Measurements from ENCODE around the gene KDM6A. TPM values are rescaled to one million over a fixed set of nuclear protein-coding genes. Genes with fewer than 3 reads are reported as not detected.
"Not testable (repeated sequence)": the region's sequence is repeated elsewhere in the genome, so short reads cannot be mapped to it uniquely, and the experiment has no call there.

The KDM6A gene
- polyA plus RNA-seq, 4 donors: 9.5 to 31.0 (median 14.4) TPM

DNA sequence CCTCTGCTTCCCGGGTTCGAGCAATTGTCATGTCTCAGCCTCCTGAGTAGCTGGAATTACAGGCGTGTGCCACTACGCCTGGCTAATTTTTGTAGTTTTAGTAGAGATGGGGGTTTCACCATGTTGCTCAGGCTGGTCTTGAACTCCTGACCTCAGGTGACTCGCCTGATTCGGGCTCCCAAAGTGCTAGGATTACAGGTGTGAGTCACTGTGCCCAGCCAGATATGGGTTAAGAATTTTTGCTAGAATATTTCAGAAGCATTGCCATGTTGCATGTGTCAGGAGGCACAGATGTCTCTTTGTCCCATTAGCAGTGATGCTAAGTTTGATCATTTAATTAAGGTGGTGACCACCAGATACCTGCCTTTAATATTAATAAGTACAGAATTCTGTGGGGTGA, 22.1 kb upstream of the KDM6A start:
- H3K4me1 ChIP-seq (ENCODE audit: control insufficient read depth in 3 of 3, insufficient read depth in 2 of 3, low read depth in 1 of 3, low read length in 2 of 3); H3K27me3 ChIP-seq (ENCODE audit: control insufficient read depth in 3 of 3, insufficient read depth in 3 of 3, low read length in 3 of 3); H3K9me3 ChIP-seq (ENCODE audit: control insufficient read depth in 2 of 2, insufficient read depth in 1 of 2, low read depth in 1 of 2, low read length in 1 of 2); DNase-seq; H3K4me3 ChIP-seq (ENCODE audit: low read depth in 1 of 3, low read length in 3 of 3); H3K36me3 ChIP-seq (ENCODE audit: control insufficient read depth in 3 of 3, insufficient read depth in 2 of 3, low read depth in 1 of 3, low read length in 3 of 3); FAIRE-seq; H3K27ac ChIP-seq (ENCODE audit: low read depth in 1 of 3, low read length in 2 of 3): not testable (repeated sequence)
- WGBS, 3 donors: 76 to 89% (median 77%) methylated on average over 6 of the region's 6 CpGs

DNA sequence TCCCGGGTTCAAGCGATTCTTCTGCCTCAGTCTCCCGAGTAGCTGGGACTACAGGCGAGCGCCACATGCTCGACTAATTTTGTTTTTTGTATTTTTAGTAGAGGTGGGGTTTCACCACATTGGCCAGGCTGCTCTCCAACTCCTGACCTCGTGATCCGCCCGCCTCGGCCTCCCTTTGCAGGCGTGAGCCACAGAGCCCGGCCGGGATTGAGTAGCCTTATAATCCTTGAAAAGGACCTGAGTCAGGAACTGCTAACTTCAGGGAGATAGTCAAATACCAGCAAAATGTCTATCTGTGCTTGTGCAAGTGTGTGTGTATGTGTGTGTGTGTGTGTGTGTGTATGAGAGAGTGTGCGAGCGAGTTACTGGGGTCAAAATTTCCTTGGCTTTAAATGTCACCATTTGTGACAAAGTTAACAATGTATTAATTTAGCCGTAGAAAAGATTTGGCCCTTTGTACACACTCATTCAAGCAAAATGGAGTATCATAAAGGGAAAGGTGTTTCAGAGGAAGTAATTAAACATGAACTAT, 1.8 kb upstream of the KDM6A start:
- H3K27me3 ChIP-seq (ENCODE audit: control insufficient read depth in 3 of 3, insufficient read depth in 3 of 3, low read length in 3 of 3): no peaks in the 10 kb centered on the region
- WGBS, 3 donors: 22 to 67% (median 50%) methylated on average over 14 to 16 of the region's 16 CpGs
- no peaks in the 10 kb centered on the region for H3K9me3 ChIP-seq (ENCODE audit: control insufficient read depth in 2 of 2, insufficient read depth in 1 of 2, low read depth in 1 of 2, low read length in 1 of 2)
- FAIRE-seq (no peak), DNase-seq (peak; percentile 11 to 44)
- H3K27ac ChIP-seq (ENCODE audit: low read depth in 1 of 3, low read length in 2 of 3): peak overlapping the region in 2 of 3 donors; percentile 16 to 95
- peak overlapping the region in 2 of 3 donors; percentile 27 to 69 for H3K4me3 ChIP-seq (ENCODE audit: low read depth in 1 of 3, low read length in 3 of 3)
- H3K4me1 ChIP-seq (ENCODE audit: control insufficient read depth in 3 of 3, insufficient read depth in 2 of 3, low read depth in 1 of 3, low read length in 2 of 3): no peaks in the 10 kb centered on the region
- no peaks in the 10 kb centered on the region for H3K36me3 ChIP-seq (ENCODE audit: control insufficient read depth in 3 of 3, insufficient read depth in 2 of 3, low read depth in 1 of 3, low read length in 3 of 3)

DNA sequence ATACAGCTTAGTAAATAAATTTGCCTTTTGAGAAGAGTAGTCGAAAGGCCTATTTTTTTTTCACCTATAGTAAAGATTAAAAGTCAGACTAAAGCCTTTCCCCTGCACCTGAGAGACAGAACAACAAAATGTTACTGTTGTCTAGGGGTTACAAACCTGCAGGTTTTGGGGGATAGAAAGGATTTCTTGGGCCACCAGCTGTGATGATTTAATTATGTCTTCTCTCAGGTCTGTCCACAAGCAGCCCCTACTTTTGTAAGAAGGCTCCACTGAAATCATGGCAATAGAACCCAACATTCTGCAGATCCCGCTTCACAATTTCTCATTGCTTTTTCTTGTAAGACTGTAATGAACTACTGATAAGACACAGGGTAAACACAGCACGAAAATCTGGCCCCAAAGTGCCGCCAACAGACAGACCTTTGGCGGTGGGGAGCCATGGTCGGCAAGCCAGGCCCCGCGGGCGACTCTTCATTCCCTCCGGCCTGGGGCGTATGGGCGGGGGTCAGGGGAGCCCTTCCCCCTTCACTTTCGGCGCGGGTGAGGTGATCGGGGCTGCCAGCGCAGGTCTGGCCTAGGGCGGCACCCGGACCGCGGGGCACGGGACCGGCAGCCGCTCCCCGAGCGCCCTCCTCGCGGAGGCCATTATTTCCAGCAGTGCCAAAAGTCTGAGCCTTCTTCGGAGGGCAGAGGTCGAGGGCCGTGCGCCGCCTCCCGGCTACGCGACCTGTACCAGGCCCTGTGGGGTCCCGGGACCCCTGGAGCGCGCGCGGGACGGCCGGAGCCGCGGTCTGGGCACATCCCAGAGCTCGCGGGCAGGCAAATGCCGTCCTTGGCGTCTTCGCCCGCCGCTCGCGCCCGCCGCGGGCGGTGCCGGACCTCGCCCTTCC, 812 bp upstream of the KDM6A start:
- no peak for FAIRE-seq
- peak; percentile 49 to 77 for DNase-seq
- Histone ChIP-seq H3K27ac (ENCODE audit: low read depth in 1 of 3, low read length in 2 of 3) (peak overlapping the region; percentile 95 to 98 (median 98)), H3K27me3 (ENCODE audit: control insufficient read depth in 3 of 3, insufficient read depth in 3 of 3, low read length in 3 of 3) (no peaks in the 10 kb centered on the region), H3K4me3 (ENCODE audit: low read depth in 1 of 3, low read length in 3 of 3) (peak overlapping the region; percentile 69 to 89 (median 70)), H3K4me1 (ENCODE audit: control insufficient read depth in 3 of 3, insufficient read depth in 2 of 3, low read depth in 1 of 3, low read length in 2 of 3) (no peaks in the 10 kb centered on the region), H3K36me3 (ENCODE audit: control insufficient read depth in 3 of 3, insufficient read depth in 2 of 3, low read depth in 1 of 3, low read length in 3 of 3) (no peaks in the 10 kb centered on the region), H3K9me3 (ENCODE audit: control insufficient read depth in 2 of 2, insufficient read depth in 1 of 2, low read depth in 1 of 2, low read length in 1 of 2) (no peaks in the 10 kb centered on the region)
- 0 to 1% (median 1%) methylated on average over 32 to 60 of the region's 60 CpGs for WGBS, 3 donors

DNA sequence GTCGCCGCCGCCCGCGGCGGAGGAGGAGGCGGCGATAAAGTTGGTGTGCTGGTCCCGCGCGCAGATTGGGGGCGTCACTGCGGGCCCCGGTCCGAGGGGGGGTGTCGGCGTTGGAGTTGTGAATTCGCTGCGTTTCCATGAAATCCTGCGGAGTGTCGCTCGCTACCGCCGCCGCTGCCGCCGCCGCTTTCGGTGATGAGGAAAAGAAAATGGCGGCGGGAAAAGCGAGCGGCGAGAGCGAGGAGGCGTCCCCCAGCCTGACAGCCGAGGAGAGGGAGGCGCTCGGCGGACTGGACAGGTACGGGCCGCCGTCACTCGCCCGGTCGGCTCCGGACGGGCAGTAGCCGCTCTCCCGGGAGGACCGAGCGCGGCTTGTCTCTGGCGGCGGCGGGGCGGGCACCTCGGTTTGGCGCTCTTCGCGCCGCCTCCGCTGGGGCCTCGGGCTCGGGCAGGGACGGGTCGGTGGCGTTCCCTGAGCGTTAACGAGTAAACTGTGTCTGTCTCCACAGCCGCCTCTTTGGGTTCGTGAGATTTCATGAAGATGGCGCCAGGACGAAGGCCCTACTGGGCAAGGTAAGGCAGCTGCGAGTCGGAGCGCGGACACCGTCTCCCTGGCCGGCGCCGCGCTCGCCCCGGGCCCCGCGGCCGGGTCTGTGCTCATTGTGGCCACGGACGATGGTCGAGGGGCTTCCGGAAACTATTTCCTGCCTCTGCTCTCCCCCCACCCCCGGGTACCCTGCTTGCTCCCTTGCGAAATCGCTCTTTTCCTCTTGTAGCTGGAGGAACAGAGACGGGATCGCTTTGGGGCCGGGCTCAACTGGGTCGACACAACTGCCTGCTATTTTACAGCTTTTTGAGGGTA, 658 bp downstream of the KDM6A start:
- FAIRE-seq (no peak), DNase-seq (peak; percentile 20 to 73)

DNA sequence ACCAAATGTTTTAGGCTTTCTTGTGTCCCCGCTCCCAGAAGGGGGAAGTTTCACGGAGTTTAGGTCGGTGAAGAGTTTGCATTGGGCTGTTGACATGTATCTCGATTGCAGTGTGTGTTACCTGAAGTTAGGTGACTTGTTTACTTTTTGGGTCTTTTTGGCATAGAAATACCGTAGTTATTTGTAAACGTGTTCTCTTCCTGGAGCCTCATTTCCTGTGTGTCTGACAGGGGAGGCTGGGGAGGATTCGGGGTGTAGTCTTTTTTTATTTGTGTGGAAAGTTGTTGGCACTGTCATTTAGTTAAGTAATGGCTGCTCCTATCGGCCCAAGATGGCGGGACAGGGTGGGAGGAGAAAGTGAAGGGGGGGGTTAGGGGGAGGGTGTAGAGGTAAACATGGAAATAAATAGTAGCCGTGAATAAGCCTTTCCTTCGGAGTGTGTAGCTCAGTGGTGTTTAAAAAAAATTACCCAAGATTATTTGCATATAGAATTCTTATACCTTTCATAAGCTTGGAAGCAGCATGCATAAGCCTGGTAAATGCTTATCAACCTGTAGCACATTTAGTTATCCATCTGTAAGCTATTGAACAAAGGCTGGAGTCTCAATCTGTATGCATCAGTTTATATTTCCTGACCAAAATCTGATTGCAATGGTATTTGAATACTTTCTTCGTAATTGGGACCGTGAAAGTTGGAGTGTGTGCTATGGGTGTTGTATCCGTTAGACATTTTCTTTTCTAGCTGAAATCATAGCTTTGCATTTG, 1.6 kb downstream of the KDM6A start:
- H3K27ac ChIP-seq (ENCODE audit: low read depth in 1 of 3, low read length in 2 of 3): peak overlapping the region; percentile 97
- DNase-seq (peak; percentile 44 to 59), FAIRE-seq (no peak)
- H3K27me3 ChIP-seq (ENCODE audit: control insufficient read depth in 3 of 3, insufficient read depth in 3 of 3, low read length in 3 of 3): no peaks in the 10 kb centered on the region
- WGBS, 3 donors: 0 to 1% (median 1%) methylated on average over 14 of the region's 14 CpGs
- H3K4me1 ChIP-seq (ENCODE audit: control insufficient read depth in 3 of 3, insufficient read depth in 2 of 3, low read depth in 1 of 3, low read length in 2 of 3): no peaks in the 10 kb centered on the region
- H3K4me3 ChIP-seq (ENCODE audit: low read depth in 1 of 3, low read length in 3 of 3): peak overlapping the region; percentile 85 to 89 (median 87)
- no peaks in the 10 kb centered on the region for H3K9me3 ChIP-seq (ENCODE audit: control insufficient read depth in 2 of 2, insufficient read depth in 1 of 2, low read depth in 1 of 2, low read length in 1 of 2)
- H3K36me3 ChIP-seq (ENCODE audit: control insufficient read depth in 3 of 3, insufficient read depth in 2 of 3, low read depth in 1 of 3, low read length in 3 of 3): no peaks in the 10 kb centered on the region

More for the DNA sequence above, 658 bp downstream of the KDM6A start:
- no peaks in the 10 kb centered on the region for H3K36me3 ChIP-seq (ENCODE audit: control insufficient read depth in 3 of 3, insufficient read depth in 2 of 3, low read depth in 1 of 3, low read length in 3 of 3)
- 0% methylated on average over 58 to 99 of the region's 99 CpGs for WGBS, 3 donors
- peak overlapping the region; percentile 97 for H3K27ac ChIP-seq (ENCODE audit: low read depth in 1 of 3, low read length in 2 of 3)
- H3K4me1 ChIP-seq (ENCODE audit: control insufficient read depth in 3 of 3, insufficient read depth in 2 of 3, low read depth in 1 of 3, low read length in 2 of 3): no peaks in the 10 kb centered on the region
- H3K9me3 ChIP-seq (ENCODE audit: control insufficient read depth in 2 of 2, insufficient read depth in 1 of 2, low read depth in 1 of 2, low read length in 1 of 2): no peaks in the 10 kb centered on the region
- H3K4me3 ChIP-seq (ENCODE audit: low read depth in 1 of 3, low read length in 3 of 3): peak overlapping the region; percentile 85 to 89 (median 87)
- H3K27me3 ChIP-seq (ENCODE audit: control insufficient read depth in 3 of 3, insufficient read depth in 3 of 3, low read length in 3 of 3): no peaks in the 10 kb centered on the region

DNA sequence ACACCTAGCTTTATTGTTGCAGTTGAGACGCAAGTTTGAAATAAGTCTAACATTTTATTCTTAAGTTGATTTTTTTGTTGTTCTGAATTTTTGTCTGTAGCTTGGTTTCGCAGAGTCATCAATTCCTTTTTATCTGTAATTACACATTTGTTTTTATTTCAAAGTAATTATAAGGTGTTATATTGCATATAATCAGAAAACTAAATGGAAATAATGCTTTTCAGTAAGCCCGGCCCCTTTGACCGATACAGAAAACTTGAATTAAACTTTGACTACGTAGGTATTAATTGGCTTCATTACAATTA, 2.1 kb downstream of the KDM6A start:
- no peaks in the 10 kb centered on the region for H3K4me1 ChIP-seq (ENCODE audit: control insufficient read depth in 3 of 3, insufficient read depth in 2 of 3, low read depth in 1 of 3, low read length in 2 of 3)
- FAIRE-seq (no peak), DNase-seq (no peak)
- H3K4me3 ChIP-seq (ENCODE audit: low read depth in 1 of 3, low read length in 3 of 3): peak overlapping the region in 2 of 3 donors; percentile 87 to 89
- no peaks in the 10 kb centered on the region for H3K27me3 ChIP-seq (ENCODE audit: control insufficient read depth in 3 of 3, insufficient read depth in 3 of 3, low read length in 3 of 3)
- peak overlapping the region in 1 of 3 donors; percentile 97 for H3K27ac ChIP-seq (ENCODE audit: low read depth in 1 of 3, low read length in 2 of 3)
- H3K9me3 ChIP-seq (ENCODE audit: control insufficient read depth in 2 of 2, insufficient read depth in 1 of 2, low read depth in 1 of 2, low read length in 1 of 2): no peaks in the 10 kb centered on the region
- 7 to 12% (median 9%) methylated on average over 5 of the region's 5 CpGs for WGBS, 3 donors
- no peaks in the 10 kb centered on the region for H3K36me3 ChIP-seq (ENCODE audit: control insufficient read depth in 3 of 3, insufficient read depth in 2 of 3, low read depth in 1 of 3, low read length in 3 of 3)

DNA sequence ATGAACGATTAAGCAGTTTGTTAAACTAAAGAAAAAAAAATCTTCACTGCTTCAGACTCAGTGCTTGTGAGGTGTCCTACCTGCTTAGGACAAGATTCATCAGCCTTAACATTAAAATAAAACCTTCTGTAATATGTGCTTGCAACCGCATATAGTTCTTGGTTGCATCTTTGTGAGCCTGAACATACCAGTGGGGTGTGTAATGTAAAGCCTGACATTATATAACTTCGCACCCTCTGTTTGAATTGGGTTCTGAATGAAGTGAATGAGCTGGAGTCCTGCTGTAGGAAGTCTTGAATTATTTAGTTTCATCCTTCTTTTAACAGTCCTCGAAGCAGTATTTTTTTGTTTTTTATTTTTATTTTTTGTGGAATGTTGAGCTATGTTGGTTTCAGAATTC, 3.1 kb downstream of the KDM6A start:
- no peak for FAIRE-seq
- Histone ChIP-seq H3K36me3 (ENCODE audit: control insufficient read depth in 3 of 3, insufficient read depth in 2 of 3, low read depth in 1 of 3, low read length in 3 of 3) (no peaks in the 10 kb centered on the region), H3K9me3 (ENCODE audit: control insufficient read depth in 2 of 2, insufficient read depth in 1 of 2, low read depth in 1 of 2, low read length in 1 of 2) (no peaks in the 10 kb centered on the region), H3K4me3 (ENCODE audit: low read depth in 1 of 3, low read length in 3 of 3) (peak overlapping the region in 2 of 3 donors; percentile 42 to 87), H3K4me1 (ENCODE audit: control insufficient read depth in 3 of 3, insufficient read depth in 2 of 3, low read depth in 1 of 3, low read length in 2 of 3) (no peaks in the 10 kb centered on the region), H3K27ac (ENCODE audit: low read depth in 1 of 3, low read length in 2 of 3) (no peak overlapping the region), H3K27me3 (ENCODE audit: control insufficient read depth in 3 of 3, insufficient read depth in 3 of 3, low read length in 3 of 3) (no peaks in the 10 kb centered on the region)
- WGBS, 3 donors: 14 to 26% (median 18%) methylated on average over 4 of the region's 4 CpGs
- DNase-seq: peak; percentile 8 to 15

DNA sequence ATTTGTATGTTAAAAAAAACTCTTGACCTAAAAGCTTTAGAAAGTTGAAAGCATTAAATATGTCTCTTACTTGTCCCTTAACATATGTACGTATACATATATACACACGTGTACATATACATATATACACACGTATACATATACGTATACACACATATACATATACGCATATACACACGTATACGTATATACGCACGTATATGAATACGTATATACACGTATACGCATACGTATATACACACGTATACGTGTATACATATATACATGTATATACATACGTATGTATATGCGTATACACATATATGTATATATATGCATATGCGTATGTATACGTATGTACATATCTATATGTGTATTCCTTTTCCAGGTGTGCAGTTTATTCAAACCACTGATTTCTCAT, 3.8 kb downstream of the KDM6A start:
- H3K27me3 ChIP-seq (ENCODE audit: control insufficient read depth in 3 of 3, insufficient read depth in 3 of 3, low read length in 3 of 3): no peaks in the 10 kb centered on the region
- H3K27ac ChIP-seq (ENCODE audit: low read depth in 1 of 3, low read length in 2 of 3): no peak overlapping the region
- WGBS, 3 donors: 91 to 97% (median 93%) methylated on average over 19 of the region's 19 CpGs
- H3K4me3 ChIP-seq (ENCODE audit: low read depth in 1 of 3, low read length in 3 of 3): no peak overlapping the region
- H3K9me3 ChIP-seq (ENCODE audit: control insufficient read depth in 2 of 2, insufficient read depth in 1 of 2, low read depth in 1 of 2, low read length in 1 of 2): no peaks in the 10 kb centered on the region
- H3K4me1 ChIP-seq (ENCODE audit: control insufficient read depth in 3 of 3, insufficient read depth in 2 of 3, low read depth in 1 of 3, low read length in 2 of 3): no peaks in the 10 kb centered on the region
- no peaks in the 10 kb centered on the region for H3K36me3 ChIP-seq (ENCODE audit: control insufficient read depth in 3 of 3, insufficient read depth in 2 of 3, low read depth in 1 of 3, low read length in 3 of 3)
- DNase-seq (no peak), FAIRE-seq (no peak)
